ENCODE measurements around the gene CRISP2.

- TF ChIP-seq CTCF (IDR thresholded peaks at IDR 0.05): no peak
- no peak for TF ChIP-seq POLR2AphosphoS5 (IDR thresholded peaks at IDR 0.05)
Measured at GRCh38 chr6:49662892-49663261, 50.5 kb downstream of the CRISP2 start.

Data from gastroesophageal sphincter (tissue), 3 donors.